Measurements from ENCODE around the gene DOCK9.

The DOCK9 gene

GRCh38 chr13:98938801-98939200 is 39.1 kb downstream of the DOCK9 start:
- Histone ChIP-seq H3K9me3 (ENCODE audit: insufficient read depth, low read depth, low read length) (peaks cover 6% of the 10 kb centered on the region; the same call in 1 of the 2 replicates), H3K4me1 (ENCODE audit: insufficient read depth, low read length) (peaks cover 19% of the 10 kb centered on the region), H3K36me3 (ENCODE audit: insufficient read depth, low read depth, low read length) (no peaks in the 10 kb centered on the region), H3K4me3 (ENCODE audit: low read length) (no peak overlapping the region), H3K9ac (ENCODE audit: low read depth, low read length) (no peak overlapping the region; the same call in 1 of the 2 replicates), H3K27me3 (ENCODE audit: insufficient read depth, low read length) (no peaks in the 10 kb centered on the region), H3K27ac (ENCODE audit: low read length) (peak overlapping the region; percentile 18)

- H3K9ac ChIP-seq (ENCODE audit: low read depth, low read length) = peak overlapping the region; percentile 70; the same call in 1 of the 2 replicates
- H3K4me3 ChIP-seq (ENCODE audit: low read length) = no peak overlapping the region
- peaks cover 19% of the 10 kb centered on the region for H3K4me1 ChIP-seq (ENCODE audit: insufficient read depth, low read length)
- H3K27ac ChIP-seq (ENCODE audit: low read length) = peak overlapping the region; percentile 77
- peaks cover 6% of the 10 kb centered on the region; the same call in 1 of the 2 replicates for H3K9me3 ChIP-seq (ENCODE audit: insufficient read depth, low read depth, low read length)
- no peaks in the 10 kb centered on the region for H3K27me3 ChIP-seq (ENCODE audit: insufficient read depth, low read length)
- no peaks in the 10 kb centered on the region for H3K36me3 ChIP-seq (ENCODE audit: insufficient read depth, low read depth, low read length)
Observed at GRCh38 chr13:98937911-98938381, 39.9 kb downstream of the DOCK9 start.

GRCh38 chr13:98934243-98934642 is 43.6 kb downstream of the DOCK9 start:
- H3K4me1 ChIP-seq (ENCODE audit: insufficient read depth, low read length) = peaks cover 23% of the 10 kb centered on the region
- H3K4me3 ChIP-seq (ENCODE audit: low read length) = no peak overlapping the region
- H3K9ac ChIP-seq (ENCODE audit: low read depth, low read length) = no peak overlapping the region
- no peak overlapping the region for H3K27ac ChIP-seq (ENCODE audit: low read length)
- H3K9me3 ChIP-seq (ENCODE audit: insufficient read depth, low read depth, low read length) = peaks cover 6% of the 10 kb centered on the region; the same call in 1 of the 2 replicates
- no peaks in the 10 kb centered on the region for H3K27me3 ChIP-seq (ENCODE audit: insufficient read depth, low read length)
- H3K36me3 ChIP-seq (ENCODE audit: insufficient read depth, low read depth, low read length) = no peaks in the 10 kb centered on the region

GRCh38 chr13:98930151-98930591 is 47.7 kb downstream of the DOCK9 start:
- H3K9me3 ChIP-seq (ENCODE audit: insufficient read depth, low read depth, low read length) = peaks cover 6% of the 10 kb centered on the region; the same call in 1 of the 2 replicates
- no peak overlapping the region for H3K4me3 ChIP-seq (ENCODE audit: low read length)
- H3K27me3 ChIP-seq (ENCODE audit: insufficient read depth, low read length) = no peaks in the 10 kb centered on the region
- H3K36me3 ChIP-seq (ENCODE audit: insufficient read depth, low read depth, low read length) = no peaks in the 10 kb centered on the region
- H3K9ac ChIP-seq (ENCODE audit: low read depth, low read length) = no peak overlapping the region
- H3K27ac ChIP-seq (ENCODE audit: low read length) = no peak overlapping the region
- peaks cover 16% of the 10 kb centered on the region for H3K4me1 ChIP-seq (ENCODE audit: insufficient read depth, low read length)

- no peaks in the 10 kb centered on the region for H3K36me3 ChIP-seq (ENCODE audit: insufficient read depth, low read depth, low read length)
- no peaks in the 10 kb centered on the region for H3K9me3 ChIP-seq (ENCODE audit: insufficient read depth, low read depth, low read length)
- H3K9ac ChIP-seq (ENCODE audit: low read depth, low read length) = no peak overlapping the region
- peaks cover 16% of the 10 kb centered on the region for H3K4me1 ChIP-seq (ENCODE audit: insufficient read depth, low read length)
- no peak overlapping the region for H3K4me3 ChIP-seq (ENCODE audit: low read length)
- no peaks in the 10 kb centered on the region for H3K27me3 ChIP-seq (ENCODE audit: insufficient read depth, low read length)
- H3K27ac ChIP-seq (ENCODE audit: low read length) = no peak overlapping the region
Observed at GRCh38 chr13:98927951-98928927, 49.6 kb downstream of the DOCK9 start.

- no peak overlapping the region for H3K27ac ChIP-seq (ENCODE audit: low read length)
- no peak overlapping the region for H3K4me3 ChIP-seq (ENCODE audit: low read length)
- H3K36me3 ChIP-seq (ENCODE audit: insufficient read depth, low read depth, low read length) = no peaks in the 10 kb centered on the region
Observed at GRCh38 chr13:98925949-98926348, 51.9 kb downstream of the DOCK9 start.

GRCh38 chr13:98923641-98924397 is 54.0 kb downstream of the DOCK9 start:
- Histone ChIP-seq H3K4me3 (ENCODE audit: low read length) (no peak overlapping the region), H3K36me3 (ENCODE audit: insufficient read depth, low read depth, low read length) (no peaks in the 10 kb centered on the region), H3K4me1 (ENCODE audit: insufficient read depth, low read length) (peaks cover 12% of the 10 kb centered on the region), H3K27me3 (ENCODE audit: insufficient read depth, low read length) (no peaks in the 10 kb centered on the region), H3K9ac (ENCODE audit: low read depth, low read length) (no peak overlapping the region), H3K27ac (ENCODE audit: low read length) (no peak overlapping the region), H3K9me3 (ENCODE audit: insufficient read depth, low read depth, low read length) (no peaks in the 10 kb centered on the region)

More at GRCh38 chr13:98925949-98926348, 51.9 kb downstream of the DOCK9 start:
- peaks cover 16% of the 10 kb centered on the region for H3K4me1 ChIP-seq (ENCODE audit: insufficient read depth, low read length)
- H3K9me3 ChIP-seq (ENCODE audit: insufficient read depth, low read depth, low read length) = no peaks in the 10 kb centered on the region
- H3K9ac ChIP-seq (ENCODE audit: low read depth, low read length) = no peak overlapping the region
- no peaks in the 10 kb centered on the region for H3K27me3 ChIP-seq (ENCODE audit: insufficient read depth, low read length)

- H3K36me3 ChIP-seq (ENCODE audit: insufficient read depth, low read depth, low read length) = no peaks in the 10 kb centered on the region
Observed at GRCh38 chr13:98922306-98922705, 55.6 kb downstream of the DOCK9 start.

GRCh38 chr13:98921786-98922185 is 56.1 kb downstream of the DOCK9 start:
- Histone ChIP-seq H3K9ac (ENCODE audit: low read depth, low read length) (no peak overlapping the region), H3K4me3 (ENCODE audit: low read length) (no peak overlapping the region), H3K4me1 (ENCODE audit: insufficient read depth, low read length) (peaks cover 6% of the 10 kb centered on the region), H3K36me3 (ENCODE audit: insufficient read depth, low read depth, low read length) (no peaks in the 10 kb centered on the region), H3K27ac (ENCODE audit: low read length) (no peak overlapping the region), H3K27me3 (ENCODE audit: insufficient read depth, low read length) (no peaks in the 10 kb centered on the region), H3K9me3 (ENCODE audit: insufficient read depth, low read depth, low read length) (no peaks in the 10 kb centered on the region)

More at GRCh38 chr13:98922306-98922705, 55.6 kb downstream of the DOCK9 start:
- H3K4me1 ChIP-seq (ENCODE audit: insufficient read depth, low read length) = peaks cover 8% of the 10 kb centered on the region
- no peak overlapping the region for H3K27ac ChIP-seq (ENCODE audit: low read length)
- no peak overlapping the region for H3K4me3 ChIP-seq (ENCODE audit: low read length)
- H3K9me3 ChIP-seq (ENCODE audit: insufficient read depth, low read depth, low read length) = no peaks in the 10 kb centered on the region
- H3K27me3 ChIP-seq (ENCODE audit: insufficient read depth, low read length) = no peaks in the 10 kb centered on the region
- no peak overlapping the region for H3K9ac ChIP-seq (ENCODE audit: low read depth, low read length)

- Histone ChIP-seq H3K9me3 (ENCODE audit: insufficient read depth, low read depth, low read length) (no peaks in the 10 kb centered on the region), H3K4me1 (ENCODE audit: insufficient read depth, low read length) (peaks cover 5% of the 10 kb centered on the region; the same call in 1 of the 2 replicates), H3K9ac (ENCODE audit: low read depth, low read length) (no peak overlapping the region), H3K27ac (ENCODE audit: low read length) (no peak overlapping the region), H3K36me3 (ENCODE audit: insufficient read depth, low read depth, low read length) (no peaks in the 10 kb centered on the region), H3K4me3 (ENCODE audit: low read length) (no peak overlapping the region), H3K27me3 (ENCODE audit: insufficient read depth, low read length) (no peaks in the 10 kb centered on the region)
Observed at GRCh38 chr13:98921015-98921580, 56.8 kb downstream of the DOCK9 start.

GRCh38 chr13:98919566-98919965 is 58.3 kb downstream of the DOCK9 start:
- Histone ChIP-seq H3K27ac (ENCODE audit: low read length) (no peak overlapping the region), H3K9ac (ENCODE audit: low read depth, low read length) (no peak overlapping the region), H3K9me3 (ENCODE audit: insufficient read depth, low read depth, low read length) (no peaks in the 10 kb centered on the region), H3K36me3 (ENCODE audit: insufficient read depth, low read depth, low read length) (no peaks in the 10 kb centered on the region), H3K4me1 (ENCODE audit: insufficient read depth, low read length) (no peaks in the 10 kb centered on the region), H3K27me3 (ENCODE audit: insufficient read depth, low read length) (no peaks in the 10 kb centered on the region), H3K4me3 (ENCODE audit: low read length) (no peak overlapping the region)
